ENCODE measurements around the gene GPI.

DNA sequence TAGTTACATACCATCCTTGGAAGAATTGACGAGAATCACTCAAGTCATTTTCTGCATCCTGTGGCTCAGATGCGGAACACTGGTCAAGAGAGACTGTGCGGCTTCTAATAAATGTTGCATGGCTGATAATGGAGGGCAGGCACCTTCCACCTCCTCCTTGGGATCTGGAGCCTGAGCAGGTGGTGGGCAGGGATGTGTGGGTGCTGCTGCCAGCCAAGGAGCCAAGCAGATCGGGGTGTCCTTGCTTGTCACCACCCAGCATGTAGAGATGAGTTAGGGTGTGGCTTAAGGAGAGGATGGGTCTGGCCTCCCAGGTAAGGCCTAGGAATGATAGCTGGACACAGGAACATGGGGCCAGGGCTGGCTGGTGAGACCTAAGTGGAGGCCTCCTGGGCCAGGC, 17.5 kb downstream of the GPI start:
- TF ChIP-seq, protein P1, sequence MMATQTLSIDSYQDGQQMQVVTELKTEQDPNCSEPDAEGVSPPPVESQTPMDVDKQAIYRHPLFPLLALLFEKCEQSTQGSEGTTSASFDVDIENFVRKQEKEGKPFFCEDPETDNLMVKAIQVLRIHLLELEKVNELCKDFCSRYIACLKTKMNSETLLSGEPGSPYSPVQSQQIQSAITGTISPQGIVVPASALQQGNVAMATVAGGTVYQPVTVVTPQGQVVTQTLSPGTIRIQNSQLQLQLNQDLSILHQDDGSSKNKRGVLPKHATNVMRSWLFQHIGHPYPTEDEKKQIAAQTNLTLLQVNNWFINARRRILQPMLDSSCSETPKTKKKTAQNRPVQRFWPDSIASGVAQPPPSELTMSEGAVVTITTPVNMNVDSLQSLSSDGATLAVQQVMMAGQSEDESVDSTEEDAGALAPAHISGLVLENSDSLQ (IDR thresholded peaks at IDR 0.05): no peak
- no peak for TF ChIP-seq L3MBTL2 (conservative IDR thresholded peaks at IDR 0.05)
- TF ChIP-seq NFRKB (IDR thresholded peaks at IDR 0.05): no peak
- no peak for TF ChIP-seq ZNF384 (IDR thresholded peaks at IDR 0.05)
- no peak for TF ChIP-seq LEF1 (IDR thresholded peaks at IDR 0.05; ENCODE audit: borderline replicate concordance)
- no peak for TF ChIP-seq SP1 (IDR thresholded peaks at IDR 0.05)
- no peak for TF ChIP-seq SUZ12 (IDR thresholded peaks at IDR 0.05)
- no peak for TF ChIP-seq FOXK2 (IDR thresholded peaks at IDR 0.05)
- TF ChIP-seq FOXM1 (IDR thresholded peaks at IDR 0.05; ENCODE audit: borderline replicate concordance): no peak
- TF ChIP-seq HDGF (IDR thresholded peaks at IDR 0.05; ENCODE audit: borderline replicate concordance): no peak
